Measurements from ENCODE around the gene UTP15.

DNA sequence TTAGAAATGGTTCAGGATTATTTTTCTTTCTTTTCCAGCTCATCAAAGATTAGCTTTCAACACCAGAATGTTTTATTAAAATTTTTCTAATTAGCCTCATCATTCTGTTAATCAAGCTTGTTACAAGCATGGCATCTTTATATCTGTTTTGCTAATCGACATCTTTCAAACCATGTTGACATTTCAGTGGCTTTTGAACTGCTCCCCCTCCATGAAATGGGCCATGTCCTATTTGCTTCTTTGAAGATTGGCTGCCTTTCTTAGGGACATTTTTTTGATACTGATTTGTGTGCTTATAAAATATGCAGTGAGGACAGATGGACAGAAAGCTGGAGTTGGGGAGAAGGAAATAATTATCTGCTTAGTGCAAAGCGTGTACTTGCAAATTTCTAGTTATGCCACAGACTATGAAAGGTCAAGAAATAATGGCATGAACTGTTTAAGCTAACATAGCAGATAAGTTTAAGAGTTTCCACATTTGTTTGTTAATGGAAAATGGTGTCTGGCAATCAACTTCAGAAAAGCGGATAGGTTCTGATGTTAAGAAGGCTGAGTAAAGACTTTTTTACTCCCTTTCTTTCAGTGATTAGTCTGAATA is 39.8 kb upstream of the UTP15 start:
- no peak for TF ChIP-seq EZH2phosphoT487 (IDR thresholded peaks at IDR 0.05; ENCODE audit: borderline replicate concordance, low read depth, low read length)
- TF ChIP-seq, protein P1, sequence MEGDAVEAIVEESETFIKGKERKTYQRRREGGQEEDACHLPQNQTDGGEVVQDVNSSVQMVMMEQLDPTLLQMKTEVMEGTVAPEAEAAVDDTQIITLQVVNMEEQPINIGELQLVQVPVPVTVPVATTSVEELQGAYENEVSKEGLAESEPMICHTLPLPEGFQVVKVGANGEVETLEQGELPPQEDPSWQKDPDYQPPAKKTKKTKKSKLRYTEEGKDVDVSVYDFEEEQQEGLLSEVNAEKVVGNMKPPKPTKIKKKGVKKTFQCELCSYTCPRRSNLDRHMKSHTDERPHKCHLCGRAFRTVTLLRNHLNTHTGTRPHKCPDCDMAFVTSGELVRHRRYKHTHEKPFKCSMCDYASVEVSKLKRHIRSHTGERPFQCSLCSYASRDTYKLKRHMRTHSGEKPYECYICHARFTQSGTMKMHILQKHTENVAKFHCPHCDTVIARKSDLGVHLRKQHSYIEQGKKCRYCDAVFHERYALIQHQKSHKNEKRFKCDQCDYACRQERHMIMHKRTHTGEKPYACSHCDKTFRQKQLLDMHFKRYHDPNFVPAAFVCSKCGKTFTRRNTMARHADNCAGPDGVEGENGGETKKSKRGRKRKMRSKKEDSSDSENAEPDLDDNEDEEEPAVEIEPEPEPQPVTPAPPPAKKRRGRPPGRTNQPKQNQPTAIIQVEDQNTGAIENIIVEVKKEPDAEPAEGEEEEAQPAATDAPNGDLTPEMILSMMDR (conservative IDR thresholded peaks at IDR 0.05; ENCODE audit: low read length) = no peak

All from OCI-LY7 (cell line).